ENCODE measurements around the gene OR4K13.

Gene OR4K13

GRCh38 chr14:20035938-20036337, at the start of gene OR4K13:
Gene OR4K13, minus strand, starts transcription at chr14:20036038. Its CDS starts 1,280 bp downstream, at chr14:20034758.
- no peak for DNase-seq
- in situ Hi-C loops (cut with MboI; ENCODE audit: low pct_unique_long_range_greater_than_20kb, low sequenced_read_pairs), result no loop called here

GRCh38 chr14:20059745-20060144, 23.9 kb upstream of the OR4K13 start, which contains the start of gene OR4L1:
Gene OR4L1, plus strand, starts transcription at chr14:20060045. Its CDS starts 0 bp downstream, at chr14:20060045.
- in situ Hi-C loops (cut with MboI; ENCODE audit: low pct_unique_long_range_greater_than_20kb, low sequenced_read_pairs), result no loop called here
- DNase-seq, result no peak

GRCh38 chr14:20048202-20048601, 12.4 kb upstream of the OR4K13 start:
- in situ Hi-C loops (cut with MboI; ENCODE audit: low pct_unique_long_range_greater_than_20kb, low sequenced_read_pairs), result no loop called here
- no peak for DNase-seq

GRCh38 chr14:20044243-20044642, 8.4 kb upstream of the OR4K13 start:
- in situ Hi-C loops (cut with MboI; ENCODE audit: low pct_unique_long_range_greater_than_20kb, low sequenced_read_pairs), result no loop called here
- no peak for DNase-seq

- DNase-seq, result no peak
- in situ Hi-C loops (cut with MboI; ENCODE audit: low pct_unique_long_range_greater_than_20kb, low sequenced_read_pairs), result no loop called here
These were observed 389 bp downstream of the OR4K13 start for GRCh38 chr14:20035449-20035848.

- in situ Hi-C loops (cut with MboI; ENCODE audit: low pct_unique_long_range_greater_than_20kb, low sequenced_read_pairs), result no loop called here
- DNase-seq, result no peak
These were observed 4.8 kb downstream of the OR4K13 start for GRCh38 chr14:20031058-20031457.

- in situ Hi-C loops (cut with MboI; ENCODE audit: low pct_unique_long_range_greater_than_20kb, low sequenced_read_pairs), result no loop called here
- no peak for DNase-seq
These were observed 16.5 kb downstream of the OR4K13 start, which contains the start of gene OR4K14 for GRCh38 chr14:20019257-20019865. Gene OR4K14, minus strand, starts transcription at chr14:20019307. Its CDS starts 4,114 bp downstream, at chr14:20015193.

GRCh38 chr14:20008156-20008555, 27.7 kb downstream of the OR4K13 start:
- no peak for DNase-seq
- in situ Hi-C loops (cut with MboI; ENCODE audit: low pct_unique_long_range_greater_than_20kb, low sequenced_read_pairs), result no loop called here

- in situ Hi-C loops (cut with MboI; ENCODE audit: low pct_unique_long_range_greater_than_20kb, low sequenced_read_pairs), result no loop called here
- DNase-seq, result no peak
These were observed 33.5 kb downstream of the OR4K13 start for GRCh38 chr14:20002319-20002718.

GRCh38 chr14:20001863-20002262, 34.0 kb downstream of the OR4K13 start, which contains the start of gene OR4Q2:
Gene OR4Q2, plus strand, starts transcription at chr14:20002163.
- in situ Hi-C loops (cut with MboI; ENCODE audit: low pct_unique_long_range_greater_than_20kb, low sequenced_read_pairs), result no loop called here
- no peak for DNase-seq

GRCh38 chr14:19993438-19993837, 42.4 kb downstream of the OR4K13 start:
- in situ Hi-C loops (cut with MboI; ENCODE audit: low pct_unique_long_range_greater_than_20kb, low sequenced_read_pairs), result no loop called here
- no peak for DNase-seq
